T-helper 2 cell treated with Interferon-gamma antibody and Interleukin-4, amounts not matched to agents 5 μg/mL and 100 μg/mL, for 36 hours (primary cell): ENCODE data around the gene COL19A1.

Source experiments
- DNase-seq: peaks from one replicate; pipeline ENCODE4 v3.0.0; 2021; ENCODE audit warnings: low spot score
- H3K27ac Mint-ChIP-seq: one replicate; pipeline ENCODE4 v1.8.0; 2021; ENCODE audit warnings: mild to moderate bottlenecking, mixed read lengths
- H3K27me3 Mint-ChIP-seq: one replicate; pipeline ENCODE4 v1.8.0; 2021; ENCODE audit warnings: low read depth, mixed read lengths
- H3K36me3 Mint-ChIP-seq: one replicate; pipeline ENCODE4 v1.8.0; 2021; ENCODE audit warnings: low read depth, mixed read lengths
- H3K4me1 Mint-ChIP-seq: one replicate; pipeline ENCODE4 v1.8.0; 2021; ENCODE audit warnings: low read depth, mixed read lengths
- H3K4me3 Mint-ChIP-seq: one replicate; pipeline ENCODE4 v1.8.0; 2022; ENCODE audit warnings: mild to moderate bottlenecking, moderate library complexity, mixed read lengths
- H3K9me3 Mint-ChIP-seq: one replicate; pipeline ENCODE4 v1.8.0; 2021; ENCODE audit warnings: mixed read lengths

Gene COL19A1

DNA sequence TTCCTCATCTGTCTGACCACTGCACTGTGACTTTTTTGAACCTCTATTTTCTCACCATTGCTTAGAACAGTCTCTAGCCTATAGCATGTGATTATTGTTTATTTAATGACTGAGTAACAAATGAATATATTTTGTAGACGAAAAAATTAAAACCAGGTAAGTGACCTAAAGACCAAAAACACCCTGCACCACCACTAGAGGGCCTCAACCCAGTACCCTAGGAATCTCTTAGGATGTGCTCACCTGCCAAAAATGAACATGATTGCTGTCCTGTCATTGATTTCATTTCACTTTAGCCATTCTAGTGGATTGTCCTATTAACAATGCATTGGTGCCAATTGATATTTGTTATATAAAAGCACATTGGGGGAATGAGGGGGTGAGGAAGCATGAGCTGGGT, 237.4 kb downstream of the COL19A1 start:
- Mint-ChIP-seq H3K4me3 (no peak overlapping the region), H3K9me3 (no peaks in the 10 kb centered on the region), H3K27ac (no peak overlapping the region), H3K4me1 (no peaks in the 10 kb centered on the region), H3K36me3 (no peaks in the 10 kb centered on the region), H3K27me3 (peaks cover 5% of the 10 kb centered on the region)
- no peak for DNase-seq

DNA sequence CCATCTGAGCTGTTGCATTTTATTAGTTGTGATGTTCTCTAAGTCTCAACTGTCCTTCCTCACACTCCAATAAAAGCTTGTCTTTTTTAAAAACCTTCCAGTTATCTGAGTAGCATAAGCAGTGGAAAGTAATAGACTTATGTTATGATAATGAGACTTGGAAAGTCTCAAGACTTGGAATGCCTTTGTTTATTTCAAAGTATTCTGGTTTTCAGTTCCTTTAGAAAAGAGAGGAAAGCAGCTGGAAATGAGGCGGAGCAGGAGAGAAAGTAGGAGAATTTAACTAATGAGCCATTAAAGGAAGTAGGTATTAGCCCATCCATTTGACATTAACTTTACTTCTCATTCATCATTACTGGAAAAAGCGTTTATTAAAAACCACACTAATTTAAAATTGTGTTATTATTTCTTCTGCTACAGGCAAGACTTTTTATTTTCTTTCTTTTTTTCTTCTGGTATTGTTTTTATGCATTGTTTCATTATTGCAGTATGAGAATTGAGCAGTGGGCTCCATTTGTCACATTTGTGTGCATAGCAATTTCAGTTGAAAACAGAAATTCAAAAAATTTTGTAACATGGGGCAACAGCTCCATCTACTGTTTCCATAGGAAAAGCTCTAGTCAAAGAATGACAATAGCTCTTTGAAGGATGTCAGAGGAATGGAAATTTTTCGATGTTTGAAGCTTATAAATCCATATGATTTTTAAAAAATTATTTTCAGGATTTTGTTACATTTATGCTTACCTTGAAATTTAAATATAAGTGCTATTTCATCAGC, 241.7 kb downstream of the COL19A1 start:
- H3K4me3 Mint-ChIP-seq, result no peak overlapping the region
- no peak for DNase-seq
- H3K9me3 Mint-ChIP-seq, result no peaks in the 10 kb centered on the region
- H3K4me1 Mint-ChIP-seq, result no peaks in the 10 kb centered on the region
- H3K36me3 Mint-ChIP-seq, result no peaks in the 10 kb centered on the region
- peaks cover 5% of the 10 kb centered on the region for H3K27me3 Mint-ChIP-seq
- no peak overlapping the region for H3K27ac Mint-ChIP-seq

DNA sequence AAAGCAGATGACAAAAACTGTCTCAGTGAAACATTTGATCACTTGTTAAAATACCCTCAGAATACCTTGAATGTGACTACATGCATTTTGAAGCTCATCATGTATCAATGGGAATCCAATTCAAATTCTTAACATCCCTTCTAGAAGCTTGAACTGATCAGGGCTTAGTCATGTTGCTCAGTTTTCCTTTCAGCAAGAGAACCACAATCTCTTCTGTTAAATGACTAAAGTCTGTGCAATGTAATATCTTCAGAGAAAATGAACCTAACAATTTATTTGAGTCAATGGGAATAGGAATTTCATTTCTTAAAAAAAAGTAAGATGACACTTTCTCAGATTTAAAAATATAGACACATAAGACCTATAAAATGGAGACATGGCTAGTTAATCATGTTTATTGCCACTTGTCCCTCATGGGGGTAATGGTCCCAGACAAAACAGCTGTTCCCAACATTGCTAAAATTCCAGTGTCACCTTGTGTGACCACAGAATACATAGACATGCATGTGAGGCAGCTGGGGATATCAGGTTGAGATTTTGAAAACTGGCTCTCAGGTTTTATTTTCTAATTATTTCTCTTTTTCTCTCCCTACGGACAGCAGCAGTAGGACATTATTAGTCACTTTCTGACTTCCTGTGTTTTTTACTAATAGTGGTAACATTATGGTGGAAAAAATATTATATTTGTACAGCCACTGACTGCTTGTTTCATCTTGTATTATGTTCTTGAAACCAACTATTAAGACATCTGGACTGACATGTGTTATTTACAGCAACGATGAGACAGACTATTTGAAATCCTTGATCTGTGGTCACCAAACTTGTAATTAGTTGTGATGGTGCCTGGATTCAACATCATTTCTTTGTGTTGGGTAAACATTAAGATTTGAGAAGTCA, 244.0 kb downstream of the COL19A1 start:
- H3K36me3 Mint-ChIP-seq, result no peaks in the 10 kb centered on the region
- H3K27ac Mint-ChIP-seq, result no peak overlapping the region

GRCh38 chr6:70111737-70112136, 245.4 kb downstream of the COL19A1 start:
- H3K36me3 Mint-ChIP-seq, result no peaks in the 10 kb centered on the region
- no peaks in the 10 kb centered on the region for H3K4me1 Mint-ChIP-seq
- H3K4me3 Mint-ChIP-seq, result no peak overlapping the region
- DNase-seq, result no peak
- H3K27ac Mint-ChIP-seq, result no peak overlapping the region
- no peaks in the 10 kb centered on the region for H3K9me3 Mint-ChIP-seq
- peaks cover 9% of the 10 kb centered on the region for H3K27me3 Mint-ChIP-seq

More for the DNA sequence above, 244.0 kb downstream of the COL19A1 start:
- Mint-ChIP-seq H3K4me1 (no peaks in the 10 kb centered on the region), H3K27me3 (peaks cover 5% of the 10 kb centered on the region), H3K9me3 (no peaks in the 10 kb centered on the region), H3K4me3 (no peak overlapping the region)
- no peak for DNase-seq

GRCh38 chr6:70112716-70113115, 246.4 kb downstream of the COL19A1 start:
- DNase-seq, result no peak
- no peaks in the 10 kb centered on the region for H3K4me1 Mint-ChIP-seq
- no peak overlapping the region for H3K4me3 Mint-ChIP-seq
- no peaks in the 10 kb centered on the region for H3K36me3 Mint-ChIP-seq
- H3K9me3 Mint-ChIP-seq, result no peaks in the 10 kb centered on the region
- H3K27me3 Mint-ChIP-seq, result peaks cover 6% of the 10 kb centered on the region
- no peak overlapping the region for H3K27ac Mint-ChIP-seq

DNA sequence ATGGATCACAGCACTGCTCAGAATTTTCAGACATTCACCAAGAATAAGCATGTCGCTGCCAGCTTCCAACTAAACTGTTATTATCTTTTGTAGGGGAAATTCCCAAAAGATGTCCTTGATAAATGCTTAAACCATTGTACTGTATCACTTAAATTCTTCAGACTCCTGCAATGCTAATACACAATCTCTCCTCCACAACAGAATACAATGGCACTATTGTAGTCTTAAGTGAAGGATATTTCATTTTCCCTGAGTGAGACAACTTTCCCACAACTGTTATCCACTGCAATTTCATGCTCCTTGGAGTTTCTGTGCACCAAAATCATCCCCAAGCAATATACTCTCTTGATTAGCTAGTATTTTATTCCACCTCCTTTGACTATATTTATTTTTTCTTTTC, 246.8 kb downstream of the COL19A1 start:
- Mint-ChIP-seq H3K9me3 (no peaks in the 10 kb centered on the region), H3K27ac (no peak overlapping the region), H3K4me3 (no peak overlapping the region), H3K4me1 (no peaks in the 10 kb centered on the region), H3K36me3 (no peaks in the 10 kb centered on the region), H3K27me3 (peaks cover 5% of the 10 kb centered on the region)
- no peak for DNase-seq

GRCh38 chr6:70118670-70119069, 252.3 kb downstream of the COL19A1 start:
- no peak for DNase-seq
- no peaks in the 10 kb centered on the region for H3K36me3 Mint-ChIP-seq
- no peak overlapping the region for H3K27ac Mint-ChIP-seq
- H3K9me3 Mint-ChIP-seq, result no peaks in the 10 kb centered on the region
- no peak overlapping the region for H3K4me3 Mint-ChIP-seq
- H3K27me3 Mint-ChIP-seq, result peaks cover 4% of the 10 kb centered on the region
- H3K4me1 Mint-ChIP-seq, result no peaks in the 10 kb centered on the region

GRCh38 chr6:70119218-70119835, 253.0 kb downstream of the COL19A1 start:
- H3K27ac Mint-ChIP-seq, result no peak overlapping the region
- peaks cover 4% of the 10 kb centered on the region for H3K27me3 Mint-ChIP-seq
- H3K4me1 Mint-ChIP-seq, result no peaks in the 10 kb centered on the region
- DNase-seq, result no peak
- no peak overlapping the region for H3K4me3 Mint-ChIP-seq
- no peaks in the 10 kb centered on the region for H3K36me3 Mint-ChIP-seq
- no peaks in the 10 kb centered on the region for H3K9me3 Mint-ChIP-seq

DNA sequence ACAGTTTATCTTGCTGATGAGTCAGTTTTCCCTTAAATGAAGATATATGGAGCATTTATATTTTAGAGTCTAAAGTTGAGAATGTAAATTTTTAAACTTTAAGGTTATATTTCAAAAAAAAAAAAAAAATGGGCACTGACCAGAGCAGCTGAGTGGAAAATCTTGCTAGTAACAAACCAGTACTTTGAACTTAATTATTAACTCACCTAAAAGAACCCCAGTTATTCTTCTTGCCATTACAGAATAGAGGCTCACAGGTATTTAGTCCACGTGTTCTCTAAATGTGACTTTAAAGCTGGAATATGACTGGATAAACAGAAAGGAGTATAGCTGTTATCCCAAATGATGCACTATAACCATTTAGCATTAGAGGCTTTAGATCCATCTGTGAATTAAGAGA, 258.1 kb downstream of the COL19A1 start:
- H3K36me3 Mint-ChIP-seq, result no peaks in the 10 kb centered on the region
- no peaks in the 10 kb centered on the region for H3K4me1 Mint-ChIP-seq
- H3K27ac Mint-ChIP-seq, result no peak overlapping the region
- no peaks in the 10 kb centered on the region for H3K27me3 Mint-ChIP-seq
- no peak for DNase-seq
- H3K4me3 Mint-ChIP-seq, result no peak overlapping the region
- H3K9me3 Mint-ChIP-seq, result no peaks in the 10 kb centered on the region

DNA sequence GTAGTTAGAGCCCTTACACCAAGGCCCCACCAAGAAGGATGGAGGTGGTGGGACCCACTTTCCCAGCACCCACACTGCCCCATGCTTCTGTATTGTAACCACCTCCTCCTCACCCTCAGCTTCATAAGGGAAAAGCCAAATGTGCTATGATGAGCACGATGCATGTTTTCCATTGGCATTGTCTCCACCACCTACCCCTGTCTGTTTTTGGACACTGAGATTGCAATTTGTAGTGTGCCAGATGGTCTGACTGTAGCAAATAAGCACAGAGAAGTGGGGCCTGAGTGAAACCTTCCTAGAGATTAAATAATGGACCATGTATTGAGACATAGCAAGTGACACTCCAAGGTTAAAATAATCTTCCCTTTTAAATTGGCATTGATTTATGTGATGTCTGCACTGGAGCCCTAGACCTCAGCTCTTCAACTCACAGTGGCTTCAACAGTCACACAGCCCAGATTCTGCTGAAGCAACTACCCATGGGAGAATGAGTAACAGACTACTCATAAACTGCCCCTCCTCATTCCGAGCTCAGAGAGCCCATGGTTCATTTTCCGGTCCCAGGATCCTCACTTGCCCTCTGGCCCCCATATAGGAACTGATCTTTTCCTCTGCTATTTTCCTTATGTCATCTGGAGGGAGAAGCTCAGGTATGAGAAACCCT, 258.7 kb downstream of the COL19A1 start:
- Mint-ChIP-seq H3K27ac (no peak overlapping the region), H3K4me1 (no peaks in the 10 kb centered on the region), H3K36me3 (no peaks in the 10 kb centered on the region), H3K27me3 (no peaks in the 10 kb centered on the region), H3K9me3 (no peaks in the 10 kb centered on the region), H3K4me3 (no peak overlapping the region)
- no peak for DNase-seq

- H3K27ac Mint-ChIP-seq, result no peak overlapping the region
- H3K36me3 Mint-ChIP-seq, result no peaks in the 10 kb centered on the region
- no peaks in the 10 kb centered on the region for H3K4me1 Mint-ChIP-seq
- DNase-seq, result no peak
- no peaks in the 10 kb centered on the region for H3K27me3 Mint-ChIP-seq
- no peak overlapping the region for H3K4me3 Mint-ChIP-seq
- no peaks in the 10 kb centered on the region for H3K9me3 Mint-ChIP-seq
Observed at GRCh38 chr6:70125602-70126001, 259.2 kb downstream of the COL19A1 start.

DNA sequence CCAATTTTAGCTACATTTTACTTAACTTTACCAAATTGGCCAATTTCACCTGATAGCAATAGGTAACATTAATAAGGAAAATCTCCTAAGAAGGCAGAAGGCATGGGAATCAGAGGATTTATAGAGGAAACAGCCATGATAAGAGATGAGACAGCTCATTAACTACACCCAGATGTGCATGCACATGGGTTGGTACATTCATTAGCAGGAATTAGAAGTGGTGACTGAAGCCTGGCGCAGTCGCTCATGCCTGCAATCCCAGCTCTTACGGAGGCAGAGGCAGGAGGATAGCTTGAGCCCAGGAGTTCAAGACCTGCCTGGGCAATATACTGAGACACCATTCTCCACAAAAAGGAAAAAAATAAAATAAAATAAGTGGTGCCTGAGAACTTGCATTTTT, 263.0 kb downstream of the COL19A1 start:
- Mint-ChIP-seq H3K4me3 (no peak overlapping the region), H3K36me3 (no peaks in the 10 kb centered on the region), H3K9me3 (no peaks in the 10 kb centered on the region), H3K4me1 (no peaks in the 10 kb centered on the region), H3K27ac (no peak overlapping the region), H3K27me3 (no peaks in the 10 kb centered on the region)
- DNase-seq, result no peak

- Mint-ChIP-seq H3K36me3 (no peaks in the 10 kb centered on the region), H3K27me3 (no peaks in the 10 kb centered on the region), H3K4me1 (no peaks in the 10 kb centered on the region), H3K9me3 (no peaks in the 10 kb centered on the region), H3K4me3 (no peak overlapping the region), H3K27ac (no peak overlapping the region)
- no peak for DNase-seq
Observed at GRCh38 chr6:70130865-70131264, 264.5 kb downstream of the COL19A1 start.

- DNase-seq, result no peak
- no peaks in the 10 kb centered on the region for H3K27me3 Mint-ChIP-seq
- H3K4me1 Mint-ChIP-seq, result no peaks in the 10 kb centered on the region
- no peaks in the 10 kb centered on the region for H3K9me3 Mint-ChIP-seq
- no peak overlapping the region for H3K4me3 Mint-ChIP-seq
- no peaks in the 10 kb centered on the region for H3K36me3 Mint-ChIP-seq
- no peak overlapping the region for H3K27ac Mint-ChIP-seq
Observed at GRCh38 chr6:70131528-70131927, 265.2 kb downstream of the COL19A1 start.
